Karpas-422 (cell line): Measurements from ENCODE around the gene ZBTB42. TPM values are rescaled to one million over a fixed set of nuclear protein-coding genes. Genes with fewer than 3 reads are reported as not detected.

ENCODE experiments used
- DNase-seq: peaks from one replicate; pipeline ENCODE4 v3.0.0-alpha.2; 2015
- H2AFZ ChIP-seq: fragments of 200-600 bp; sonication (generic); 2 replicates; pipeline ENCODE4 v1.6.1; 2014; ENCODE audit warnings: antibody characterized with exemption, low read length, mixed read lengths
- H3K27ac ChIP-seq: fragments of 200-600 bp; sonication (generic); 2 replicates; pipeline ENCODE4 v1.5.1; 2014; ENCODE audit warnings: mild to moderate bottlenecking, low read length, moderate library complexity
- H3K27me3 ChIP-seq: fragments of 200-600 bp; sonication (generic); 2 replicates; pipeline ENCODE4 v1.6.1; 2014; ENCODE audit warnings: low read length, mixed read lengths
- H3K36me3 ChIP-seq: fragments of 200-600 bp; sonication (generic); 2 replicates; pipeline ENCODE4 v1.6.1; 2014; ENCODE audit warnings: low read length, mixed read lengths; ENCODE audit not compliant: insufficient read depth
- H3K4me1 ChIP-seq: fragments of 200-600 bp; sonication (generic); 2 replicates; pipeline ENCODE4 v1.6.1; 2014; ENCODE audit warnings: mild to moderate bottlenecking, low read length, mixed read lengths
- H3K4me2 ChIP-seq: fragments of 200-600 bp; sonication (generic); 2 replicates; pipeline ENCODE4 v1.6.1; 2014; ENCODE audit warnings: low read length, low read depth, mild to moderate bottlenecking; ENCODE audit not compliant: poor library complexity, severe bottlenecking
- H3K4me3 ChIP-seq: fragments of 200-600 bp; sonication (generic); 2 replicates; pipeline ENCODE4 v1.5.1; 2014; ENCODE audit warnings: mild to moderate bottlenecking, antibody characterized with exemption, low read length, mixed read lengths
- H3K79me2 ChIP-seq: fragments of 200-600 bp; sonication (generic); 2 replicates; pipeline ENCODE4 v1.6.1; 2014; ENCODE audit warnings: mild to moderate bottlenecking, low read length, mixed read lengths
- H3K9ac ChIP-seq: fragments of 200-600 bp; sonication (generic); 2 replicates; pipeline ENCODE4 v1.6.0; 2014; ENCODE audit warnings: low read length
- H3K9me2 ChIP-seq: fragments of 200-600 bp; sonication (generic), shearing (Covaris generic); replicated peaks from 2 replicates; pipeline ENCODE4 v1.6.0; 2014; ENCODE audit warnings: mild to moderate bottlenecking, low read length, moderate library complexity; ENCODE audit not compliant: insufficient read depth
- H3K9me3 ChIP-seq: fragments of 300-700, 200-600 bp; sonication (generic); 2 replicates; pipeline ENCODE4 v1.6.1; 2014; ENCODE audit warnings: low read length, mixed read lengths
- H4K20me1 ChIP-seq: fragments of 200-600 bp; sonication (generic); 2 replicates; pipeline ENCODE4 v1.6.1; 2014; ENCODE audit warnings: mild to moderate bottlenecking, antibody characterized with exemption, low read length, low read depth; ENCODE audit not compliant: insufficient read depth
- total RNA-seq: library from RNA; depleted of rRNA; stranded (reverse); fragments of >200 nt; shearing (Covaris generic); gene quantifications from 2 replicates; pipeline ENCODE4 v1.2.3, GENCODE V29; 2014; ENCODE audit warnings: low replicate concordance

The ZBTB42 gene
- total RNA-seq, 1 experiment from 2014 or later: 0.45 TPM

GRCh38 chr14:104794631-104794992, 6.3 kb upstream of the ZBTB42 start:
- H3K79me2 ChIP-seq: peaks cover 52% of the 10 kb centered on the region
- peak; percentile 62 for DNase-seq
- peaks cover 38% of the 10 kb centered on the region for H3K4me1 ChIP-seq
- no peak overlapping the region for H2AFZ ChIP-seq
- H3K9me3 ChIP-seq: no peaks in the 10 kb centered on the region
- H3K9ac ChIP-seq: peak overlapping the region; percentile 83
- no peaks in the 10 kb centered on the region for H3K27me3 ChIP-seq
- H3K27ac ChIP-seq: peak overlapping the region; percentile 32; the same call in 1 of the 2 replicates
- no peaks in the 10 kb centered on the region for H3K36me3 ChIP-seq
- peak overlapping the region; percentile 96 for H3K4me2 ChIP-seq
- H4K20me1 ChIP-seq: peaks cover 52% of the 10 kb centered on the region
- H3K4me3 ChIP-seq: peak overlapping the region; percentile 88
- no peaks in the 10 kb centered on the region for H3K9me2 ChIP-seq

GRCh38 chr14:104794993-104795780, 5.7 kb upstream of the ZBTB42 start, which contains the start of gene AKT1:
Gene AKT1 (minus strand): TSS chr14:104795748. CDS start chr14:104792643, 3,105 bp downstream.
- Histone ChIP-seq H3K4me1 (peaks cover 41% of the 10 kb centered on the region), H3K9ac (peak within 1 kb of the TSS; percentile 83), H3K36me3 (no peaks in the 10 kb centered on the region), H2AFZ (peak within 1 kb of the TSS; percentile 39; the same call in 1 of the 2 replicates), H3K4me3 (peak within 1 kb of the TSS; percentile 88), H3K9me3 (no peaks in the 10 kb centered on the region), H3K9me2 (no peaks in the 10 kb centered on the region), H3K27me3 (no peaks in the 10 kb centered on the region), H3K79me2 (peaks cover 48% of the 10 kb centered on the region), H3K4me2 (peak within 1 kb of the TSS; percentile 96), H4K20me1 (peaks cover 46% of the 10 kb centered on the region), H3K27ac (peak within 1 kb of the TSS; percentile 32; the same call in 1 of the 2 replicates)
- peak; percentile 79 for DNase-seq

- H3K9ac ChIP-seq: peak overlapping the region; percentile 70
- peak; percentile 86 for DNase-seq
- no peaks in the 10 kb centered on the region for H3K9me3 ChIP-seq
- peak overlapping the region; percentile 64 for H3K4me3 ChIP-seq
- peaks cover 40% of the 10 kb centered on the region for H3K79me2 ChIP-seq
- H2AFZ ChIP-seq: peak overlapping the region; percentile 39; the same call in 1 of the 2 replicates
- H3K4me1 ChIP-seq: peaks cover 44% of the 10 kb centered on the region
- no peaks in the 10 kb centered on the region for H3K9me2 ChIP-seq
- H3K27ac ChIP-seq: no peak overlapping the region
- peaks cover 38% of the 10 kb centered on the region for H4K20me1 ChIP-seq
- H3K36me3 ChIP-seq: no peaks in the 10 kb centered on the region
- peak overlapping the region; percentile 75 for H3K4me2 ChIP-seq
- H3K27me3 ChIP-seq: no peaks in the 10 kb centered on the region
Measured at GRCh38 chr14:104795781-104796686, 4.9 kb upstream of the ZBTB42 start.

- Histone ChIP-seq H3K27ac (no peak overlapping the region), H3K36me3 (no peaks in the 10 kb centered on the region), H3K79me2 (peaks cover 33% of the 10 kb centered on the region), H2AFZ (no peak overlapping the region), H3K4me2 (no peak overlapping the region), H3K9me3 (no peaks in the 10 kb centered on the region), H3K4me1 (peaks cover 50% of the 10 kb centered on the region), H3K27me3 (no peaks in the 10 kb centered on the region), H4K20me1 (peaks cover 36% of the 10 kb centered on the region), H3K9me2 (no peaks in the 10 kb centered on the region), H3K9ac (peak overlapping the region; percentile 70; the same call in 1 of the 2 replicates), H3K4me3 (no peak overlapping the region)
- no peak for DNase-seq
Measured at GRCh38 chr14:104796687-104797081, 4.2 kb upstream of the ZBTB42 start.

GRCh38 chr14:104797115-104798044, 3.5 kb upstream of the ZBTB42 start:
- Histone ChIP-seq H3K4me1 (peaks cover 56% of the 10 kb centered on the region), H3K4me2 (no peak overlapping the region), H3K9me2 (no peaks in the 10 kb centered on the region), H3K79me2 (peaks cover 26% of the 10 kb centered on the region), H3K9ac (peak overlapping the region; percentile 7; the same call in 1 of the 2 replicates), H3K4me3 (no peak overlapping the region), H3K36me3 (no peaks in the 10 kb centered on the region), H3K27ac (no peak overlapping the region), H2AFZ (no peak overlapping the region), H3K27me3 (no peaks in the 10 kb centered on the region), H4K20me1 (peaks cover 30% of the 10 kb centered on the region), H3K9me3 (no peaks in the 10 kb centered on the region)
- peak; percentile 67 for DNase-seq

GRCh38 chr14:104798300-104799243, 2.3 kb upstream of the ZBTB42 start:
- Histone ChIP-seq H3K27me3 (no peaks in the 10 kb centered on the region), H4K20me1 (peaks cover 18% of the 10 kb centered on the region; the same call in 1 of the 2 replicates), H3K4me3 (no peak overlapping the region), H3K9me2 (no peaks in the 10 kb centered on the region), H3K79me2 (peaks cover 14% of the 10 kb centered on the region), H3K4me1 (peaks cover 55% of the 10 kb centered on the region), H3K36me3 (no peaks in the 10 kb centered on the region), H3K4me2 (no peak overlapping the region), H3K9ac (no peak overlapping the region), H2AFZ (no peak overlapping the region), H3K9me3 (no peaks in the 10 kb centered on the region), H3K27ac (no peak overlapping the region)
- no peak for DNase-seq
